NCI-H226 (cell line): ENCODE measurements around the gene TTC16.

Experiments
- DNase-seq: peaks from one replicate; pipeline ENCODE4 v3.0.0-alpha.2; 2015

TTC16 gene

GRCh38 chr9:127698386-127698785, 17.5 kb upstream of the TTC16 start:
- no peak for DNase-seq

- peak; percentile 93 for DNase-seq
These were observed 16.8 kb upstream of the TTC16 start for GRCh38 chr9:127698985-127699670.

GRCh38 chr9:127700140-127700539, 15.7 kb upstream of the TTC16 start:
- no peak for DNase-seq

GRCh38 chr9:127700594-127701255, 15.2 kb upstream of the TTC16 start:
- DNase-seq: no peak

- no peak for DNase-seq
These were observed 12.5 kb upstream of the TTC16 start for GRCh38 chr9:127703289-127703946.

- DNase-seq: no peak
These were observed 10.1 kb upstream of the TTC16 start for GRCh38 chr9:127705577-127706379.

- DNase-seq: peak; percentile 27
These were observed 9.0 kb upstream of the TTC16 start, which contains the start of gene CFAP157 for GRCh38 chr9:127706836-127707241. Gene CFAP157 (plus strand): TSS chr9:127706988. CDS start chr9:127707032, 44 bp downstream.

GRCh38 chr9:127707766-127708165, 8.1 kb upstream of the TTC16 start:
- no peak for DNase-seq

GRCh38 chr9:127708952-127709587, 6.8 kb upstream of the TTC16 start:
- DNase-seq: no peak

- DNase-seq: no peak
These were observed 5.6 kb upstream of the TTC16 start for GRCh38 chr9:127710204-127710783.

- DNase-seq: no peak
These were observed 4.6 kb upstream of the TTC16 start for GRCh38 chr9:127711226-127711701.

GRCh38 chr9:127711831-127712274, 4.0 kb upstream of the TTC16 start:
- DNase-seq: no peak

GRCh38 chr9:127712371-127712770, 3.5 kb upstream of the TTC16 start:
- no peak for DNase-seq

GRCh38 chr9:127712867-127713266, 3.0 kb upstream of the TTC16 start:
- DNase-seq: no peak

- no peak for DNase-seq
These were observed 1.7 kb upstream of the TTC16 start for GRCh38 chr9:127714020-127714750.

- DNase-seq: no peak
These were observed 869 bp upstream of the TTC16 start for GRCh38 chr9:127714951-127715469.

GRCh38 chr9:127716412-127716811, 533 bp downstream of the TTC16 start:
- no peak for DNase-seq

GRCh38 chr9:127717766-127718165, 1.9 kb downstream of the TTC16 start:
- no peak for DNase-seq

GRCh38 chr9:127720031-127720864, 4.4 kb downstream of the TTC16 start:
- no peak for DNase-seq

- DNase-seq: no peak
These were observed 5.0 kb downstream of the TTC16 start for GRCh38 chr9:127720865-127721227.
